ENCODE data around the gene GRM7. TPM values are rescaled to one million over a fixed set of nuclear protein-coding genes. Genes with fewer than 3 reads are reported as not detected.
A peak's percentile ranks its signal among the peaks of the same experiment; 100 is the strongest.

Gene GRM7
- total RNA-seq, 2 donors from 2014 or later, result 0.33 to 1.3 TPM

DNA sequence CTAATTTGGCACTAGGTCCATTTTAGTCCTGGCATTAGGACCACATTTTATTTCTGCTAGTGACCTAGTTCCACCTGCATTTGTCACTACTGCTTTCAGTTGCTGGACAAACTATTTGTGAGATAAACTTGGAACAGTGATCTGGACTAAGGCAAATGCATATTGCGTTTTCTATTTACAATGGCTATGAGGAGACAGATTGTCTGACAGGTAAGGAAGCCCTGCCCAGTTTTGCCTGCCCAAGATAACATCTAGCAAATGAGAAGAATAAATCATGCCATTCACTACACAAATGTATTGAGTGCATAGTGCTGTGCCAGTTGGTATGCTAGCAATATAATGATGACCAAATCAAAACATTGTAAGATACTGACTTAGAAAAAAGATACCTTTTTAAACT, 245.7 kb downstream of the GRM7 start:
- Histone ChIP-seq H3K27me3 (no peaks in the 10 kb centered on the region), H3K4me1 (no peaks in the 10 kb centered on the region), H3K36me3 (replicated peaks in 1 of 2; ENCODE audit: insufficient read depth in 1 of 2, low read depth in 2 of 2) (no peaks in the 10 kb centered on the region), H3K9me3 (no peaks in the 10 kb centered on the region), H3K27ac (no peak overlapping the region), H3K4me3 (no peak overlapping the region)
- ATAC-seq (no peak), DNase-seq (no peak)
- no peak for TF ChIP-seq POLR2A (IDR thresholded peaks at IDR 0.05)
- TF ChIP-seq, protein P1, sequence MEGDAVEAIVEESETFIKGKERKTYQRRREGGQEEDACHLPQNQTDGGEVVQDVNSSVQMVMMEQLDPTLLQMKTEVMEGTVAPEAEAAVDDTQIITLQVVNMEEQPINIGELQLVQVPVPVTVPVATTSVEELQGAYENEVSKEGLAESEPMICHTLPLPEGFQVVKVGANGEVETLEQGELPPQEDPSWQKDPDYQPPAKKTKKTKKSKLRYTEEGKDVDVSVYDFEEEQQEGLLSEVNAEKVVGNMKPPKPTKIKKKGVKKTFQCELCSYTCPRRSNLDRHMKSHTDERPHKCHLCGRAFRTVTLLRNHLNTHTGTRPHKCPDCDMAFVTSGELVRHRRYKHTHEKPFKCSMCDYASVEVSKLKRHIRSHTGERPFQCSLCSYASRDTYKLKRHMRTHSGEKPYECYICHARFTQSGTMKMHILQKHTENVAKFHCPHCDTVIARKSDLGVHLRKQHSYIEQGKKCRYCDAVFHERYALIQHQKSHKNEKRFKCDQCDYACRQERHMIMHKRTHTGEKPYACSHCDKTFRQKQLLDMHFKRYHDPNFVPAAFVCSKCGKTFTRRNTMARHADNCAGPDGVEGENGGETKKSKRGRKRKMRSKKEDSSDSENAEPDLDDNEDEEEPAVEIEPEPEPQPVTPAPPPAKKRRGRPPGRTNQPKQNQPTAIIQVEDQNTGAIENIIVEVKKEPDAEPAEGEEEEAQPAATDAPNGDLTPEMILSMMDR (IDR thresholded peaks at IDR 0.05), result no peak
- intact Hi-C loops (cut with DNase I), result no loop called here
- WGBS, 2 donors, result 9 to 26% methylated on average over 1 of the region's 1 CpG

GRCh38 chr3:7112523-7113056, 251.7 kb downstream of the GRM7 start:
- ATAC-seq (peak; percentile 74), DNase-seq (peak in 1 of 4 donors; percentile 33)
- peak overlapping the region in 2 of 4 donors; percentile 9 to 20 for H3K27ac ChIP-seq
- intact Hi-C loops (cut with DNase I), result no loop called here
- no peaks in the 10 kb centered on the region for H3K27me3 ChIP-seq
- H3K4me1 ChIP-seq, result no peaks in the 10 kb centered on the region
- no peak for TF ChIP-seq POLR2A (IDR thresholded peaks at IDR 0.05)
- H3K9me3 ChIP-seq, result no peaks in the 10 kb centered on the region
- H3K36me3 ChIP-seq (replicated peaks in 1 of 2; ENCODE audit: insufficient read depth in 1 of 2, low read depth in 2 of 2), result no peaks in the 10 kb centered on the region
- WGBS, 2 donors, result 43 to 61% methylated on average over 1 of the region's 1 CpG
- H3K4me3 ChIP-seq, result no peak overlapping the region

DNA sequence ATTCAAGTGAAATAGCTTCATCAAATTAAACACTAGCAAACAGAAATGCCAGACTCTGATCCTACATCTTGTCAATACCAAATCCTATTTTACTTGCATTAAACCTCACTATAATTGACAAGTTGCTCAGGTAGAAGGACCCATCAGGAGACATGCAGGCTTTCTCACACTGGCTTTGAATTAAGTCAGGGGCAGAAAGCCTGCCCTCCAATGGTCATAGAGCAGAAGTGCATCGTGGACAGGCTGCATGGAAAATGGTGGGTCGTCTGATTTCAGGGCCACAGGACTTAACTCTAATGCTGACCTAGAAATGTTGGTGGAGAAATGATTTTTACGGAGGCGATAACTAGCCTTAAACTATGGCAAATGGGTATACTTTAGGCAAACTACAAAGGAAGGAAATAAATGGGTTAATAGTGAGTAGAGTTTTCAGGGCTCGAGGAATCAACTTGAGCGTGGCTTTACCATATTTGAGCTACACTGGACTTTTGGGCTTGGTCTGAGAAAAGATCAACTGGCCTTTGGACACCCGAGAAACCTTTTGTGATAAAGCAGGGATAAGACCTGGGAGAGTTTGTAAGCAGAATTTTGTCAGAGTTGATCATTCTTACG, 283.9 kb downstream of the GRM7 start:
- Histone ChIP-seq H3K27me3 (no peaks in the 10 kb centered on the region), H3K9me3 (no peaks in the 10 kb centered on the region), H3K4me1 (no peaks in the 10 kb centered on the region), H3K36me3 (replicated peaks in 1 of 2; ENCODE audit: insufficient read depth in 1 of 2, low read depth in 2 of 2) (no peaks in the 10 kb centered on the region), H3K4me3 (no peak overlapping the region), H3K27ac (no peak overlapping the region)
- ATAC-seq, result no peak
- peak in 3 of 4 donors; percentile 4 to 11 (median 10) for DNase-seq
- 65 to 68% methylated on average over 8 of the region's 8 CpGs for WGBS, 2 donors
- intact Hi-C loops (cut with DNase I), result no loop called here
- TF ChIP-seq, protein P1 (IDR thresholded peaks at IDR 0.05), result peak in 6 of 7 experiments; percentile 34 to 50 (median 47)
- no peak for TF ChIP-seq POLR2A (IDR thresholded peaks at IDR 0.05)

DNA sequence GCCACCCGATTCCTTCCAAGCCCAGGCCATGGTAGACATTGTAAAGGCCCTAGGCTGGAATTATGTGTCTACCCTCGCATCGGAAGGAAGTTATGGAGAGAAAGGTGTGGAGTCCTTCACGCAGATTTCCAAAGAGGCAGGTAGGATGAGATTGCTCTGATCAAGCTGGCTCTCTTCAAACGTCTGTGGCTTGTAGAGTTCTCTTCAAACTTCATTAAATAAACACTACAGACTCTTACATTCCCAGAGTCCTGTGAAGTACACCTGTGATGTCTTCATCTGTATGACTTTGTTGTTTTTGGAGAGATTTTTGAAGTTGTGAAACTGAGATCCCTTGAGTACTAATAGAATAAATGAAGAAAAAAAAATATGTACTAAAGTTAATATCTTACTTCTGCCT, 285.6 kb downstream of the GRM7 start:
- intact Hi-C loops (cut with DNase I), result no loop called here
- TF ChIP-seq, protein P1 (IDR thresholded peaks at IDR 0.05), result no peak
- TF ChIP-seq POLR2A (IDR thresholded peaks at IDR 0.05), result no peak
- WGBS, 2 donors, result 70 to 78% methylated on average over 5 of the region's 5 CpGs
- Histone ChIP-seq H3K27me3 (no peaks in the 10 kb centered on the region), H3K27ac (no peak overlapping the region), H3K4me1 (no peaks in the 10 kb centered on the region), H3K36me3 (replicated peaks in 1 of 2; ENCODE audit: insufficient read depth in 1 of 2, low read depth in 2 of 2) (no peaks in the 10 kb centered on the region), H3K9me3 (no peaks in the 10 kb centered on the region), H3K4me3 (no peak overlapping the region)
- DNase-seq (no peak), ATAC-seq (no peak)

GRCh38 chr3:7158516-7158915, 297.6 kb downstream of the GRM7 start:
- DNase-seq (no peak), ATAC-seq (no peak)
- Histone ChIP-seq H3K9me3 (no peaks in the 10 kb centered on the region), H3K27me3 (no peaks in the 10 kb centered on the region), H3K4me1 (no peaks in the 10 kb centered on the region), H3K27ac (no peak overlapping the region), H3K36me3 (replicated peaks in 1 of 2; ENCODE audit: insufficient read depth in 1 of 2, low read depth in 2 of 2) (no peaks in the 10 kb centered on the region), H3K4me3 (no peak overlapping the region)
- TF ChIP-seq, protein P1 (IDR thresholded peaks at IDR 0.05), result no peak
- no peak for TF ChIP-seq POLR2A (IDR thresholded peaks at IDR 0.05)
- intact Hi-C loops (cut with DNase I), result no loop called here
- 89 to 93% methylated on average over 2 of the region's 2 CpGs for WGBS, 2 donors

Data from body of pancreas (tissue), 4 donors.